Neural cell (in vitro differentiated cells): Measurements from ENCODE around the gene SAMD3. TPM values are rescaled to one million over a fixed set of nuclear protein-coding genes. Genes with fewer than 3 reads are reported as not detected.

Experiments used
- H2AFZ ChIP-seq: fragments of 200-600, 300-800 bp; sonication (generic), shearing (Covaris generic); 2 replicates; pipeline ENCODE4 v1.6.0; 2014; ENCODE audit warnings: low read depth, mild to moderate bottlenecking, antibody characterized with exemption, low read length, moderate library complexity
- H3F3A ChIP-seq: fragments of 200-600 bp; shearing (Covaris generic); 2 replicates; pipeline ENCODE4 v1.6.1; 2016; ENCODE audit warnings: mild to moderate bottlenecking, moderate library complexity, mixed read lengths, antibody characterized with exemption, low read length; ENCODE audit not compliant: insufficient read depth, poor library complexity, severe bottlenecking
- H3K27ac ChIP-seq: fragments of 200-600, 300-800 bp; sonication (generic), shearing (Covaris generic); 2 replicates; pipeline ENCODE4 v1.5.1; 2014; ENCODE audit warnings: mild to moderate bottlenecking, low read length, moderate library complexity
- H3K27me3 ChIP-seq: fragments of 300-800, 200-600 bp; sonication (generic), shearing (Covaris generic); 2 replicates; pipeline ENCODE4 v1.6.0; 2014; ENCODE audit warnings: mild to moderate bottlenecking, low read depth, low read length, moderate library complexity; ENCODE audit not compliant: insufficient read depth
- H3K36me3 ChIP-seq: fragments of 300-800, 200-600 bp; sonication (generic), shearing (Covaris generic); 2 replicates; pipeline ENCODE4 v1.5.1; 2014; ENCODE audit warnings: mild to moderate bottlenecking, antibody characterized with exemption, low read length, moderate library complexity; ENCODE audit not compliant: insufficient read depth
- H3K4me2 ChIP-seq: fragments of 300-800, 200-600 bp; sonication (generic), shearing (Covaris generic); 2 replicates; pipeline ENCODE4 v1.6.0; 2014; ENCODE audit warnings: mild to moderate bottlenecking, low read length
- H3K4me3 ChIP-seq: fragments of 300-800, 200-600 bp; sonication (generic), shearing (Covaris generic); 2 replicates; pipeline ENCODE4 v1.5.1; 2014; ENCODE audit warnings: mild to moderate bottlenecking, low read length, moderate library complexity
- H3K79me2 ChIP-seq: fragments of 200-600 bp; shearing (Covaris generic); replicated peaks from 2 replicates; pipeline ENCODE4 v1.6.0; 2014; ENCODE audit warnings: mild to moderate bottlenecking, low read length, moderate library complexity; ENCODE audit not compliant: insufficient read depth
- H3K9ac ChIP-seq: fragments of 300-800, 200-600 bp; sonication (generic), shearing (Covaris generic); 2 replicates; pipeline ENCODE4 v1.6.1; 2016; ENCODE audit warnings: mild to moderate bottlenecking, low read length, mixed read lengths
- H3K9me2 ChIP-seq: fragments of 200-600 bp; shearing (Covaris generic); 2 replicates; pipeline ENCODE4 v1.6.1; 2016; ENCODE audit warnings: mild to moderate bottlenecking, low read length, mixed read lengths; ENCODE audit not compliant: insufficient read depth
- H3K9me3 ChIP-seq: fragments of 200-600, 300-800 bp; sonication (generic), shearing (Covaris generic); 2 replicates; pipeline ENCODE4 v1.6.1; 2016; ENCODE audit warnings: mild to moderate bottlenecking, mixed run types, low read length, moderate library complexity, mixed read lengths
- H4K20me1 ChIP-seq: fragments of 200-600 bp; shearing (Covaris generic); 2 replicates; pipeline ENCODE4 v1.6.1; 2016; ENCODE audit warnings: mild to moderate bottlenecking, mixed run types; ENCODE audit not compliant: insufficient read depth
- CTCF ChIP-seq: fragments of 450-650 bp; IDR thresholded peaks from 2 replicates; pipeline ENCODE4 v1.5.1; 2014; ENCODE audit warnings: antibody characterized with exemption, mild to moderate bottlenecking, moderate library complexity; ENCODE audit not compliant: poor library complexity, severe bottlenecking
- EP300 ChIP-seq: fragments of 450-650 bp; conservative IDR thresholded peaks from 2 replicates; pipeline ENCODE4 v1.6.1; 2014; ENCODE audit warnings: antibody characterized with exemption, mild to moderate bottlenecking, moderate library complexity; ENCODE audit not compliant: poor library complexity, severe bottlenecking
- EZH2 ChIP-seq: fragments of 200-600, 300-800 bp; shearing (Covaris generic), sonication (generic); IDR thresholded peaks from 2 replicates; pipeline ENCODE4 v1.6.1; 2014; ENCODE audit warnings: antibody characterized with exemption, low read length, borderline replicate concordance, mild to moderate bottlenecking; ENCODE audit not compliant: insufficient read depth, poor library complexity, severe bottlenecking
- MXI1 ChIP-seq: fragments of 450-650 bp; conservative IDR thresholded peaks from 2 replicates; pipeline ENCODE4 v1.6.1; 2014; ENCODE audit warnings: antibody characterized with exemption, mild to moderate bottlenecking; ENCODE audit not compliant: poor library complexity, severe bottlenecking
- POLR2AphosphoS5 ChIP-seq: IDR thresholded peaks from 2 replicates; pipeline ENCODE4 v1.6.1; 2012
- RAD21 ChIP-seq: fragments of 450-650 bp; conservative IDR thresholded peaks from 2 replicates; pipeline ENCODE4 v1.6.1; 2014; ENCODE audit warnings: antibody characterized with exemption, mild to moderate bottlenecking, moderate library complexity
- SMC3 ChIP-seq: fragments of 450-650 bp; conservative IDR thresholded peaks from 2 replicates; pipeline ENCODE4 v1.6.1; 2014; ENCODE audit warnings: antibody characterized with exemption, mild to moderate bottlenecking, moderate library complexity; ENCODE audit not compliant: poor library complexity
- polyA plus RNA-seq: library from polyadenylated mRNA; depleted of rRNA; stranded (reverse); fragments of >200 nt; gene quantifications from 2 replicates; pipeline ENCODE4 v1.2.3, GENCODE V29; 2014

The SAMD3 gene
- polyA plus RNA-seq, 1 donor from 2014 or later: 17.1 TPM

- H3K27ac ChIP-seq: no peak overlapping the region
- H3K4me3 ChIP-seq: no peak overlapping the region
- H3K9me3 ChIP-seq: no peaks in the 10 kb centered on the region
- H3K9ac ChIP-seq: no peak overlapping the region
- H3K4me2 ChIP-seq: no peak overlapping the region
- no peaks in the 10 kb centered on the region for H4K20me1 ChIP-seq
- no peaks in the 10 kb centered on the region for H3K9me2 ChIP-seq
- no peaks in the 10 kb centered on the region for H3K79me2 ChIP-seq
- H3K27me3 ChIP-seq: no peaks in the 10 kb centered on the region
- TF ChIP-seq EP300 (no peak), MXI1 (no peak)
- H2AFZ ChIP-seq: no peak overlapping the region
- no peaks in the 10 kb centered on the region for H3K36me3 ChIP-seq
- no peaks in the 10 kb centered on the region for H3F3A ChIP-seq
These were observed 22.0 kb upstream of the SAMD3 start for GRCh38 chr6:130244728-130245127.

- no peaks in the 10 kb centered on the region for H3K9me3 ChIP-seq
- no peaks in the 10 kb centered on the region for H3K9me2 ChIP-seq
- H3K36me3 ChIP-seq: no peaks in the 10 kb centered on the region
- no peaks in the 10 kb centered on the region for H3K27me3 ChIP-seq
- no peaks in the 10 kb centered on the region for H4K20me1 ChIP-seq
- H3K27ac ChIP-seq: no peak overlapping the region
- no peak overlapping the region for H3K9ac ChIP-seq
- H3K4me2 ChIP-seq: no peak overlapping the region
- H2AFZ ChIP-seq: no peak overlapping the region
- H3K79me2 ChIP-seq: no peaks in the 10 kb centered on the region
- TF ChIP-seq CTCF: no peak
- TF ChIP-seq EP300: no peak
- no peak for TF ChIP-seq RAD21
- TF ChIP-seq SMC3: no peak
- no peak for TF ChIP-seq EZH2
- no peak for TF ChIP-seq MXI1
- no peak overlapping the region for H3K4me3 ChIP-seq
- no peaks in the 10 kb centered on the region for H3F3A ChIP-seq
These were observed 17.5 kb upstream of the SAMD3 start for GRCh38 chr6:130240232-130240631.

- Histone ChIP-seq H3K79me2 (no peaks in the 10 kb centered on the region), H2AFZ (no peak overlapping the region), H4K20me1 (no peaks in the 10 kb centered on the region), H3K4me2 (no peak overlapping the region), H3K27ac (no peak overlapping the region), H3K9ac (no peak overlapping the region), H3F3A (no peaks in the 10 kb centered on the region), H3K9me3 (no peaks in the 10 kb centered on the region), H3K27me3 (no peaks in the 10 kb centered on the region), H3K36me3 (no peaks in the 10 kb centered on the region), H3K4me3 (no peak overlapping the region), H3K9me2 (no peaks in the 10 kb centered on the region)
- TF ChIP-seq CTCF: no peak
- no peak for TF ChIP-seq POLR2AphosphoS5
- TF ChIP-seq MXI1: no peak
These were observed 17.0 kb upstream of the SAMD3 start for GRCh38 chr6:130239755-130240154.
